Measurements from ENCODE around the gene FZD10.

DNA sequence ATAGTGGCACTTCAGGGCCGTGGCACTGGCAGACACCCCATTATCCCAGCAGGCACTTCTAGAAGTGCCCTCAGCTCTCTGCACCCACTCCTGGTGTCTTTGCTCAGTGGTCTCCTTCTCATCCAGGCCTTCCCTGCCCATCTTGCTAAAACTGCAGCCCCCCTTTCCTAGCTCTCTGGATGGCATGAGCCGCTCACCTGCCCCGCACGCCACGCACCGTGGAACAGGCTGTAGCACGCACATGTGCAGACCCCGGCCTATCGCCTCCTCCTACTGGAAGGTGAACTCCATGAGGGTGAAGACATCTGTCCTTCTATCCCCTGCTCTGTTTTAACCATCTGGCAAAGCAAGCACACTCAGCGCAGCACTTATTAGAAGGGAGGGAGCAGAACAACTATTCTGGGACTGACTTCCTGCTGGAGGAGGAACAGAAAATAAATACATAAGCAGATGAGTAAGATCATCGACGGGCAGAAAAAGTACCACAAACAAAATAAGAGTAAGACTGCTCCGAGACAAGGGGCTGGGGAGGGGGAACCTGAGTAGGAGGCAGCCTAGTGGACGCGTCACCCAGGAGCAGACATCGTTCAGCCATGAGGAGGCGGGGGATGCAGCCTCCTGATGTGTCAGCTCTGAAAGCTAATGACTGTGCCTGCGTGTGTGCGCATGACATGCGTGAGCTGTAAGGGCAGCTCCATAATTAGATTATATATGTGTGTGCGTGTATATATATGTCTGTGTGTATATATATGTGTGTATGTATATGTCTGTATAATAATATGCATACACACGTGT, 7.8 kb upstream of the FZD10 start:
- TF ChIP-seq, protein P1, sequence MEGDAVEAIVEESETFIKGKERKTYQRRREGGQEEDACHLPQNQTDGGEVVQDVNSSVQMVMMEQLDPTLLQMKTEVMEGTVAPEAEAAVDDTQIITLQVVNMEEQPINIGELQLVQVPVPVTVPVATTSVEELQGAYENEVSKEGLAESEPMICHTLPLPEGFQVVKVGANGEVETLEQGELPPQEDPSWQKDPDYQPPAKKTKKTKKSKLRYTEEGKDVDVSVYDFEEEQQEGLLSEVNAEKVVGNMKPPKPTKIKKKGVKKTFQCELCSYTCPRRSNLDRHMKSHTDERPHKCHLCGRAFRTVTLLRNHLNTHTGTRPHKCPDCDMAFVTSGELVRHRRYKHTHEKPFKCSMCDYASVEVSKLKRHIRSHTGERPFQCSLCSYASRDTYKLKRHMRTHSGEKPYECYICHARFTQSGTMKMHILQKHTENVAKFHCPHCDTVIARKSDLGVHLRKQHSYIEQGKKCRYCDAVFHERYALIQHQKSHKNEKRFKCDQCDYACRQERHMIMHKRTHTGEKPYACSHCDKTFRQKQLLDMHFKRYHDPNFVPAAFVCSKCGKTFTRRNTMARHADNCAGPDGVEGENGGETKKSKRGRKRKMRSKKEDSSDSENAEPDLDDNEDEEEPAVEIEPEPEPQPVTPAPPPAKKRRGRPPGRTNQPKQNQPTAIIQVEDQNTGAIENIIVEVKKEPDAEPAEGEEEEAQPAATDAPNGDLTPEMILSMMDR (IDR thresholded peaks at IDR 0.05): no peak
- TF ChIP-seq POLR2A (IDR thresholded peaks at IDR 0.05): no peak

Data from body of pancreas (tissue), 4 donors.